Spleen (tissue), 11 donors: ENCODE results near the gene TLDC2. TPM values are rescaled to one million over a fixed set of nuclear protein-coding genes. Genes with fewer than 3 reads are reported as not detected.

Source experiments
- DNase-seq: peaks from one replicate; pipeline ENCODE4 v3.0.0-alpha.2; 2020
- H3K27ac ChIP-seq, 8 donors: fragments of 200-600 bp; sonication (generic) in 7 of 8; 1 replicate in 4 of 8; 2 replicates in 4 of 8; pipeline versions ENCODE4 v1.5.0 to v1.8.0; 2016 to 2021; ENCODE audit warnings: inconsistent platforms in 4 of 8, mild to moderate bottlenecking in 4 of 8, moderate library complexity in 1 of 8
- H3K27me3 ChIP-seq, 7 donors: fragments of 200-600 bp; sonication (generic) in 6 of 7; replicated peaks in 1 of 7; 1 replicate in 4 of 7; 2 replicates in 3 of 7; pipeline versions ENCODE4 v1.5.0 to v1.8.0; 2016 to 2021; ENCODE audit warnings: inconsistent platforms in 3 of 7, mild to moderate bottlenecking in 1 of 7
- H3K36me3 ChIP-seq, 6 donors: fragments of 200-600 bp; sonication (generic) in 5 of 6; 1 replicate in 4 of 6; 2 replicates in 2 of 6; pipeline versions ENCODE4 v1.5.0 to v1.8.0; 2016 to 2021; ENCODE audit warnings: inconsistent platforms in 2 of 6
- H3K4me1 ChIP-seq, 6 donors: fragments of 200-600 bp; sonication (generic) in 5 of 6; 1 replicate in 3 of 6; 2 replicates in 3 of 6; pipeline versions ENCODE4 v1.5.0 to v1.8.0; 2016 to 2021; ENCODE audit warnings: inconsistent platforms in 3 of 6
- H3K4me3 ChIP-seq, 8 donors: fragments of 200-600 bp; sonication (generic) in 7 of 8; 1 replicate in 4 of 8; 2 replicates in 4 of 8; pipeline versions ENCODE4 v1.5.0 to v1.8.0; 2016 to 2021; ENCODE audit warnings: inconsistent platforms in 4 of 8, mild to moderate bottlenecking in 4 of 8, moderate library complexity in 2 of 8
- H3K9me3 ChIP-seq, 8 donors: fragments of 200-600 bp; sonication (generic) in 7 of 8; 1 replicate in 4 of 8; 2 replicates in 4 of 8; pipeline versions ENCODE4 v1.5.0 to v1.8.0; 2016 to 2021; ENCODE audit warnings: inconsistent platforms in 4 of 8
- POLR2A ChIP-seq, 3 donors: fragments of 450-650 bp; IDR thresholded peaks; one replicate each; pipeline ENCODE4 v1.5.1; 2017; ENCODE audit warnings: antibody characterized with exemption in 3 of 3, mild to moderate bottlenecking in 1 of 3
- POLR2AphosphoS5 ChIP-seq, 3 donors: sonication (generic); formaldehyde crosslinking; IDR thresholded peaks; one replicate each; pipeline ENCODE4 v1.5.1; 2017; ENCODE audit warnings: antibody characterized with exemption in 3 of 3
- WGBS, 5 donors: extraction: QIAGEN DNeasy Blood & Tissue Kit in 3 of 5; methylation state at CpG; one replicate each; pipeline versions ENCODE4 v1.1.5 to v1.1.7; 2013 to 2018; 5-methylcytosine and 5-hydroxymethylcytosine counted together
- intact Hi-C: fragments of 100-400 bp; cut with DNase I; formaldehyde crosslinking; loops from one replicate; pipeline ENCODE4 v1.15.0; 2023; ENCODE audit warnings: low total_unique reads
- polyA plus RNA-seq, 3 donors: library from polyadenylated mRNA; stranded (reverse); fragments of 200-250 nt; gene quantifications; one replicate each; pipeline ENCODE4 v1.2.1, GENCODE V29; 2013
- total RNA-seq, 7 donors: library from RNA; depleted of rRNA in 3 of 7; stranded (reverse); fragments of >200 nt in 3 of 7; fragmentation: NEBNext Ultra II Directional in 4 of 7; extraction: Animal tissue kit (Norgen Biotek cat#: 25700) in 4 of 7; gene quantifications; one replicate each; pipeline versions ENCODE4 v1.1.0 to v1.2.1, GENCODE V29; 2016 to 2021
- TF ChIP-seq, protein P1 (sequence below), 11 experiments: fragments of 200-600 bp in 7 of 11; fragments of 450-650 bp in 4 of 11; sonication (generic) in 4 of 11; IDR thresholded peaks in 8 of 11; conservative IDR thresholded peaks in 3 of 11; 1 replicate in 7 of 11; 2 replicates in 4 of 11; pipeline versions ENCODE4 v1.4.0 to v1.8.0; 2016 to 2021; ENCODE audit warnings: antibody characterized with exemption in 11 of 11, inconsistent platforms in 4 of 11, mild to moderate bottlenecking in 1 of 11
- donor health status: healthy with polysubstance abuse.
- donor health status: DM: no; HTN: no; CAD: no; lungs with moderate emphysema.
- donor health status: DM: no; HTN: no; CAD: no.
- donor health status: Bipolar disorder and iron deficiency.
- donor health status: healthy.
- donor health status: DM: no; HTN: no; CAD: no.
- donor health status: DM: yes; HTN: yes; CAD: no.

TLDC2 gene
- total and polyA plus RNA-seq, 10 donors = 0.05 to 0.16 (median 0.11) TPM; not detected in 7

DNA sequence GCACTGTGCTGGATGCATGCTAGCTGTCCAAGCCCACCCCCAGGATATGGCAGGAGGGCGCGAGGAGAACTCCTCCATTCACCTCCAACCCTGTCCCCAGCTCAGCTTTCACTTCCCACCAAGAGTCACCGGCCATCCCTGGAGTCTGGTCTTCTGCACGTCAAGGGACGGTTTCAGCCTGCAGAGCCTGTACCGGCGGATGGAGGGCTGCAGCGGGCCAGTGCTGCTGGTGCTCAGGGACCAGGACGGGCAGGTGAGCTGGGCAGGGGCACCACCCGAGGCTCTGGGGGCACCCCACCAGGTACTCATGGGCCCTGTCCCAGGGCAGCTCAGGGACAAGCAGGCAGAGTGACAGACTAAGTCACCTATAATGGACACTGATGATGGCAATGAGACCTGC, 3.0 kb downstream of the TLDC2 start:
- TF ChIP-seq POLR2A (IDR thresholded peaks at IDR 0.05) = no peak
- TF ChIP-seq, protein P1, sequence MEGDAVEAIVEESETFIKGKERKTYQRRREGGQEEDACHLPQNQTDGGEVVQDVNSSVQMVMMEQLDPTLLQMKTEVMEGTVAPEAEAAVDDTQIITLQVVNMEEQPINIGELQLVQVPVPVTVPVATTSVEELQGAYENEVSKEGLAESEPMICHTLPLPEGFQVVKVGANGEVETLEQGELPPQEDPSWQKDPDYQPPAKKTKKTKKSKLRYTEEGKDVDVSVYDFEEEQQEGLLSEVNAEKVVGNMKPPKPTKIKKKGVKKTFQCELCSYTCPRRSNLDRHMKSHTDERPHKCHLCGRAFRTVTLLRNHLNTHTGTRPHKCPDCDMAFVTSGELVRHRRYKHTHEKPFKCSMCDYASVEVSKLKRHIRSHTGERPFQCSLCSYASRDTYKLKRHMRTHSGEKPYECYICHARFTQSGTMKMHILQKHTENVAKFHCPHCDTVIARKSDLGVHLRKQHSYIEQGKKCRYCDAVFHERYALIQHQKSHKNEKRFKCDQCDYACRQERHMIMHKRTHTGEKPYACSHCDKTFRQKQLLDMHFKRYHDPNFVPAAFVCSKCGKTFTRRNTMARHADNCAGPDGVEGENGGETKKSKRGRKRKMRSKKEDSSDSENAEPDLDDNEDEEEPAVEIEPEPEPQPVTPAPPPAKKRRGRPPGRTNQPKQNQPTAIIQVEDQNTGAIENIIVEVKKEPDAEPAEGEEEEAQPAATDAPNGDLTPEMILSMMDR (IDR thresholded peaks at IDR 0.05 in 8 of 11, conservative IDR thresholded peaks at IDR 0.05 in 3 of 11) = no peak
- TF ChIP-seq POLR2AphosphoS5 (IDR thresholded peaks at IDR 0.05) = no peak
- intact Hi-C loops = no loop called here
- peak; percentile 55 for DNase-seq
- Histone ChIP-seq H3K27me3 (no peaks in the 10 kb centered on the region), H3K4me3 (no peak overlapping the region), H3K27ac (no peak overlapping the region), H3K4me1 (peaks cover 0 to 17% (median 0%) of the 10 kb centered on the region in 6 donors), H3K36me3 (no peaks in the 10 kb centered on the region), H3K9me3 (no peaks in the 10 kb centered on the region)
- 74 to 89% (median 88%) methylated on average over 10 of the region's 10 CpGs for WGBS, 5 donors

DNA sequence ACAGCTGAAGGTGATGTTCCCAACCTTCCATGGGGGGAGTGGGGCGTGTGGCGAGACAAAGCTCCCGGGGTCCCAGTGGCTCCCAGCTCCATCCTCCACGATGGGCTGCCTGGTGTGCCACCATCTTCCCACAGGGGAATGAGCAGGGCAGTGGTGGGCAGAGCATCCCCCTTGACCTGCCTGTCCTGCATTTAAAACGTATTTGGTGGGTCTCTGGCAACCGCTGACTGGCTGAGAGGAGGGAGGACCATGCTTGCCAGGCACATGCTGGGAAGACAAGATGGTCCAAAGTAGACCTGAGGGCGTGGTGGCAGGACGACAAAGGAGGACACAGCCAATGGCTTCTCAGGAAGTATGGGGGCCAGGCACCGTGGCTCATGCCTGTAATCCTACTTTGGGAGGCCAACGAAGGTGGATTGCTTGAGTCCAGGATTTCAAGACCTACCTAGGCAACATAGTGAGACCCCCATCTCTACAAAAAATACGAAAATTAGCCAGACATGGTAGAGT, 4.9 kb downstream of the TLDC2 start:
- Histone ChIP-seq H3K36me3 (no peaks in the 10 kb centered on the region), H3K4me1 (peaks cover 0 to 4% (median 0%) of the 10 kb centered on the region in 6 donors), H3K4me3 (no peak overlapping the region), H3K9me3 (no peaks in the 10 kb centered on the region), H3K27ac (no peak overlapping the region), H3K27me3 (no peaks in the 10 kb centered on the region)
- DNase-seq = peak; percentile 39
- TF ChIP-seq, protein P1 (IDR thresholded peaks at IDR 0.05 in 8 of 11, conservative IDR thresholded peaks at IDR 0.05 in 3 of 11) = no peak
- TF ChIP-seq POLR2A (IDR thresholded peaks at IDR 0.05) (no peak), POLR2AphosphoS5 (IDR thresholded peaks at IDR 0.05) (no peak)
- intact Hi-C loops = no loop called here
- WGBS, 5 donors = 82 to 94% (median 85%) methylated on average over 11 of the region's 11 CpGs

DNA sequence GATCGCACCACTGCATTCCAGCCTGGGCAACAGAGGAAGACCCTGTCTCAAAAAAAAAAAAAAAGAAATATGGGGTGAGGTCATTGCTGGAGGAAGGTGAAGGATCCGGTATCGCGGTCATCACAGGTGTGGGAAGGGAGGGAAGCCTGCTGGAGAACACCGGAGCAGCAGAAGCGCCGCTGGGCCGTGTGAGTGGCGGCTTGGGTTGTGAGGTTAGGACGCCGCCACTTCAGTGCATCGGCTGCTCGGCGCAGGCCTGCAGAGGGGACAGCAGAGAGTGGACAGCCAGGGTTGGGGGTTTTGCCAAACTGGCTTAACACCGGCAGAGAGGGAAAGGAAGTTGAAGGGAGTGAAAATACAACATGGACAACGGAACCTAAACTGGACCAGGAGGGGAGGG, 5.4 kb downstream of the TLDC2 start:
- WGBS, 5 donors = 89 to 95% (median 90%) methylated on average over 16 of the region's 16 CpGs
- Histone ChIP-seq H3K9me3 (no peaks in the 10 kb centered on the region), H3K27me3 (no peaks in the 10 kb centered on the region), H3K4me1 (no peaks in the 10 kb centered on the region), H3K4me3 (no peak overlapping the region), H3K27ac (no peak overlapping the region), H3K36me3 (no peaks in the 10 kb centered on the region)
- intact Hi-C loops = no loop called here
- TF ChIP-seq POLR2A (IDR thresholded peaks at IDR 0.05) (no peak), POLR2AphosphoS5 (IDR thresholded peaks at IDR 0.05) (no peak)
- TF ChIP-seq, protein P1 (IDR thresholded peaks at IDR 0.05 in 8 of 11, conservative IDR thresholded peaks at IDR 0.05 in 3 of 11) = no peak
- DNase-seq = peak; percentile 32

DNA sequence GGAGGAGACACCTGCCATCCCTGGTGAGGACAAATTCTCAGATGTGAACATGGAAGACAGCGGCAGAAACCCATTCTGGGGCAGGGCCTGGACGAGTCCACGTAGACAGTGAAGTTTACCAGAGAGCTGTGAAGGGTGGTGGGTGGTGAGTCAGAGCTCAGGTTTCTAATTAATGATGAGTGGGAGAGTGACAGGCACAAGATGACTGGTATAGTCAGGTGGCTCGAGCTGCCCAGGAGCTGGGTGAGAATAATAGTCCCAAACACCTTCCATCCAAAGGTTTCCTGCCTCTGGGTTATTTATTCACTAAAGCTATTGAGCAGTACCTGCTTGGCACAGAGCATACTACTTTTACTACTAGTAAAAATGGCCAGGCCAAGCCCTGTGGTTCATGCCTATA, 6.0 kb downstream of the TLDC2 start:
- TF ChIP-seq POLR2A (IDR thresholded peaks at IDR 0.05) = no peak
- TF ChIP-seq POLR2AphosphoS5 (IDR thresholded peaks at IDR 0.05) = no peak
- TF ChIP-seq, protein P1 (IDR thresholded peaks at IDR 0.05 in 8 of 11, conservative IDR thresholded peaks at IDR 0.05 in 3 of 11) = no peak
- Histone ChIP-seq H3K36me3 (no peaks in the 10 kb centered on the region), H3K4me3 (no peak overlapping the region), H3K27me3 (no peaks in the 10 kb centered on the region), H3K27ac (no peak overlapping the region), H3K4me1 (peaks cover under 1 to 3% (median 2%) of the 10 kb centered on the region in 6 donors), H3K9me3 (no peaks in the 10 kb centered on the region)
- intact Hi-C loops = no loop called here
- no peak for DNase-seq
- 69 to 76% (median 70%) methylated on average over 4 of the region's 4 CpGs for WGBS, 5 donors
